NCI-H82 treated with DMSO at 0.1 percent for 48 hours (cell line): ENCODE results near the gene PSORS1C1.
"Not testable (repeated sequence)": the region's sequence is repeated elsewhere in the genome, so short reads cannot be mapped to it uniquely, and the experiment has no call there.

Source experiments
- DNase-seq: peaks from one replicate; lab custom pipeline; 2025; ENCODE audit not compliant: unreplicated experiment; lab: John Stamatoyannopoulos, UW

The PSORS1C1 gene

DNA sequence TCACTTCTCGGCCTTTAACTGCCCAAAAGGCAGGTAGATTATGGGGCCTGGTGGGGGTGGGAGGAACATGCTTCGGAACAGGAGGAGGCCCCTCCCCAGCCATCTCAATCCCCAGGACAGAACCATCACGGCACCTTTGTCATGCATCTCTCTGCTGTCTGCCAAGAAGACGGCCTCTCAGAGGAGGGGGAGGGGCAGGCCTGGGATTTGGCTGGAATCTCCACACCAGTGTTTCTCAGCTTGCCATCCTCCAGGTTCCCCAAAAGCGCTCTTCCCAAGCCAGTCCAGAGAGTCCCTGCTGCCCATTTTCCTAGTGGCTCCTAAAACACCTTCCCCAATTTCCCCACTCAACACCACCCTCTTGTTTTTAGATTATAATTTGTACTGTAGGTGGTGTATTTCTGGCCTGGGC is 58.4 kb downstream of the PSORS1C1 start:
- no peak for DNase-seq

DNA sequence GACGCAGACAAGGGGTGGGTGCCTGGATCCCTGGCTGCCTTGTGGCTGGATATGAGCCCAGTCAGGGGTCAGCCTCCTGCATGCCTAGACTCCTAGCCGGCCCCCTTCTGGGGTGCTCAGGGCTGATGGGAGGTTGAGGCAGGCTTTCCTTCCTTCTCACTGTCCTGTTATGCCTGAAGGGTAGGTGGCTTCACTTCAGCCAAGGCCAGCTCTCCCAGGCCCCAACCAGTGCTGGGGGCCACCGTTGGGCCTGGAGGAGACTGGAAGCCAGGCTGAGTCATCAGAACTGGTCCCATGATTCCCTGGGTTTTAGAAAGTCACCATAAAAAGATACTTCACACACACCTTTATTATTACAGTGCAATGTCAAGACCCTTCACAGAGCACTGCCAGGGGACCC is 58.8 kb downstream of the PSORS1C1 start:
- no peak for DNase-seq

DNA sequence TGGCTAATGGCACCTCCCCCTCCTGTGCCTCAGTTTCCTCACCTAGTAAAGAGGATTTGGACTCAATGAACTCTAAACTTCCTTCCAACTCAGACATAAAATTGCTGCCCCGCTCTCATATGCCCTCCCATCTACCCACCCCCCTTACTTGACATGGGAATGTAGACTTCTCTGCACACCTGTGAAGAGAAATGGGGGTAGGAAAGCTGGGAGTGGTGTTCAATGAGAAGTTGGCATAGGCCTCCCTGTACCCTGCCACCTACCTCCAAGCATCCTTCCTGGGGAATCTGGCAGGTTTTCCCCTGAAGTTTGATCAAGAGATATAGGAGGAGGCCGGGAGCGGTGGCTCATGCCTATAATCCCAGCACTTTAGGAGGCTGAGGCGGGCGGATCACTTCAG is 59.8 kb downstream of the PSORS1C1 start:
- DNase-seq: no peak

DNA sequence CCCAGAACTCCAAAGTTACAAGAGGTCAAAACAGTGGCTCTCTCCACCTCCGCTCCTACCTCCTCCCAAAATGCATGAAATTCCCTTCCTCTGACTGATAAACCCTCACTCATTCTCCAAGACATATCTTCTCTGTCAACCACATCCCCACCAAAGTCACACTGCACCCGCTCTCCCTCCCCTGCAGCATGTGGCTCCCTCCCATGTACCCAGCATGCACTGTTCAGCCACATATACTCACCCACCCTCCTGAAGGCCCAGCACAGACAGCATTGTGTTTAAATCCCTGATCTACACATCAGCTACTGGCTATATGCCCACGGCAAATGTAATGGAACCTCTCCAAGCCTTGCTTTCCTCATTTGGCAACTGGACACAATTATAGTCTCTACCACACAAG is 61.4 kb downstream of the PSORS1C1 start:
- no peak for DNase-seq

DNA sequence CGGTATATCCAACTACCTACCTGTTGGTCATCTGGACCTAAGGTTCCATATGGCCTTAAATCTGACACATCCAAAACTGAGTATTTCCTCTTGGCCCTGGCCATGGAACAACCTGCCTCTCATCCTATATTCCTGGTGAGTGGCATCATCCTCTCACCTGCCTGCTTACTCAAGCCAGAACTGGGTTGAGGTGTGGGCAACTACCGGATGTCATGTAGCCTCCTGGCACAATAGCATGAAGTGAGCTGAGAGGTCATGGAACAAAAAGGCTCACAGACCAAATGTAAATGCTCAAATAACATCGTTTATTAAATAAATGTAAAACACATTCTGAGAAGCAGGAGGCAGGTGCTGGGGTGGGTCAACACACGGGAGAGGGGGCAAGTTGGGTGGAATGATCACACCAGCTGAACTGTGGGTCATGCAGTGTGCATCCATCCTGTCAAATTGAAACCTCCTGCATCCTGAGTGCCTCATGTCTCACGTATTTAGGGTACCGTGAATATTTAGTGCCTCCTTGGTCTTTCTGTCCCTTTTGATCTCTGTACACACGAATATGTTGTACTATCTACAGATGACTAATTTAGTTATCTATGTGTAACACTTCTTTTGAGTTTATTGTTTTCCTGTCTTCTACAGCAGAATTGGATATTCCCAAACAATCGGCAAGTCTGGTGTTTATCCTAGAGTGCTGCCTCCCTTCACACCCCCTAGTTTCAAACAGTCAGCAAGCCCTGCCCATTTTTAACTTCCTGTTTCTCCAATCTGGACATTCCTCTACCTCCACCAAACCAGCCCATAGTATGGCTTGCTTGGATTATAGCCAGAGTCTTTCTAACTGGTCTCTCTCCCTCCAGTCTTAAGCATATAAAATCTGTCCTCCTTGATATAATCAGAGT is 63.8 kb downstream of the PSORS1C1 start:
- DNase-seq: no peak

DNA sequence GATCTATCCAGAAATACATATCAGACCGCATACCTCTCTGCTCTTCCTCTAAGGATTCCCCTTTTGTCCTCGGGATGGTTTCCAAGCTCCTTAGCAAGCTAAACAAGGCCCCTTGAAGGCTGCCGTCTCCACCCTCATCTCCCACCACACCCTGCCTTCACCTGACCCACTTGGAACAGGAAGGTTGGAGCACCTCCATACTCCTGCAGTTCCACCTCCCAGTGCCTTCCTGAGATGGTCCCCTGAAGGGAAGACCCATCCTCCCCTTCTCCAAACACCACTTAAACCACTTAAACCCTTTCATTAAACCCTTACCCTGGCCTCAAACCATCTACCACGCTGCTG is 64.4 kb downstream of the PSORS1C1 start:
- DNase-seq: no peak

DNA sequence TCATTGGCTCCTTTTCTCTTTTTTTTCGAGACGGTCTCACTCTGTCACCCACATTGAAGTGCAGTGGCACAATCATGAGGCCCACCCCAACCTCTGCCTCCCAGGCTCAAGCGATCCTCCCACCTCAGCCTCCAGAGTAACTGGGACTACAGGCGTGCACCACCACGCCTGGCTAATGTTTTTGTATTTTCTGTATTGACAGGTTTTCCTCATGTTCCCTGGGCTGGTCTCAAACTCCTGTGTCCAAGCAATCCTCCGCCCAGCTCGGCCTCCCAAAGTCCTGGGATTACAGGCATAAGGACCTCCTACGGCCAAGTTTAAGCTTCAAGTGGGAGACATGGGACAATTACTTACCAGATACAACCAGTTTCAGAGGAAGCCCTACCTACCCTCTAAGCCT is 65.3 kb downstream of the PSORS1C1 start:
- no peak for DNase-seq

DNA sequence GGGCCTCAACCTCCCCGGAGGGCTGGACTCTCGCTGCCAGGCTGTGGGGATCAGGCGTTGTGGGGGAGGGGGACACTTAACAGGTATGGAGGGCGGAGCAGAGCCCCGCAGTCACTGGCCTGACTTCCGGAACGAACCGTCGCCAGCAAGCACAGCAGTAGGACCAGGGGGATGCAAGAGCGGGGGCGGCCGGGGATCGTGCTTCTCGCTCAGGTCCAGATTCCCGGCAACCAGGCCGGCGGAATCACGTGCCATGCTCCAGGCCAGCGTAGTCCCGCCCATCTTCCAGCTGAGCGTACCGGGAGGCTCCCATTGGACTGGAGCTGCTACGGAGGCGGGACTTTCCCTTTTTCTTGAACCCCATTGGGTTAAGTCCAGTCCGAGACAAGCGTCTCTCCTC is 65.9 kb downstream of the PSORS1C1 start:
- no peak for DNase-seq

DNA sequence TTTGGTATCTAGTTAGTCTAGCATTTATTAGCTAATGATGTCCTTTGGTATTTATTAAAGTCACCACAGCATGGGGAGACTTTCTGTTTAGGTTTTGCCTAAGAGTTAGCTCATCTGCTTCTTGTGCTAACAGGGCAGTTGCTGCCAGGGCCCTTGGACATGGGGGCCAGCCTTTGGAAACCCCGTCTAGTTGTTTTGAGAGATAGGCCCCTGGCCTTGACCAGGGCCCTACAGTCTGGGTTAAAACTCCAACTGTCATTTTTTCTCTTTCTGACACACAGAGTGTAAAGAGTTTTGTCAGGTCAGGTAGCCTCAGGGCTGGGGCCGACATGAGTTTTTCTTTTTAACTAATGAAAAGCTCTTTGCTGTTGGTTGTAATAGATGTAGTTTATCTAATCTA is 68.7 kb downstream of the PSORS1C1 start:
- DNase-seq: not testable (repeated sequence)

DNA sequence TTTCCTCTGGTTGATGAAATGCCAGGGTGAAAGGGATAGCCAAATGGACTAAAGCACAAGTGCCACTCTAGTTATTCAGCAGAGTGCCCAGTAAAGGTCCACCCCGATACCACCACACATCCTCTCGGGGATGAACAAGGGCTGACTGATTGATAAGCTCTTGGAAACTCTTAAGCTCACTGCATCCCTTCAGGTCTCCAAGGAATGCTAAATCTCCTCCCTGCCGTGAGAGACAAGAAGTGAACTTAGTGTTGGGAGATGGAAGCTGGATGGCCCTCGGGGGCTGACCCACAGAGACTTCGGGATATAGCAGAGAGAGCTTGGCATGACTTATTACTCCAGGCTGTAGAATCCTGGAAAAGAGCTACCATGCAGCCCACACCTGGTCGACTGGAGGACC is 69.3 kb downstream of the PSORS1C1 start:
- DNase-seq: not testable (repeated sequence)

DNA sequence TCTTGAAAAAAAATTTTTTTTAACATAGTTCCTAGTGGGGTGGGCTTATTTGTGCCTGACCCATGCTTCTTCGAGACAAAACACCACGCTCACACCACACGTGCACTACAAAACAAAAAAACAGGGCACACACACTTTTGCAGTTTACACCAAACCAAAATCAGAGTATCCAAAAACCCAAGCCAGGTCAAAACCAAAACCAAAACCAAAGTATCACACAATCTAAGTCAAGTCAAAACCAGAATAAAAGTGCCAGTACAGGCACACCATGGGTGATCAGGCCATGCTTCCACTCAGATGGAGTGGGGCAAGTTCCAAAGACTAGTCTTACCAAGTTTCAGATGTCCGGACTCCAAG is 71.1 kb downstream of the PSORS1C1 start:
- DNase-seq: not testable (repeated sequence)

DNA sequence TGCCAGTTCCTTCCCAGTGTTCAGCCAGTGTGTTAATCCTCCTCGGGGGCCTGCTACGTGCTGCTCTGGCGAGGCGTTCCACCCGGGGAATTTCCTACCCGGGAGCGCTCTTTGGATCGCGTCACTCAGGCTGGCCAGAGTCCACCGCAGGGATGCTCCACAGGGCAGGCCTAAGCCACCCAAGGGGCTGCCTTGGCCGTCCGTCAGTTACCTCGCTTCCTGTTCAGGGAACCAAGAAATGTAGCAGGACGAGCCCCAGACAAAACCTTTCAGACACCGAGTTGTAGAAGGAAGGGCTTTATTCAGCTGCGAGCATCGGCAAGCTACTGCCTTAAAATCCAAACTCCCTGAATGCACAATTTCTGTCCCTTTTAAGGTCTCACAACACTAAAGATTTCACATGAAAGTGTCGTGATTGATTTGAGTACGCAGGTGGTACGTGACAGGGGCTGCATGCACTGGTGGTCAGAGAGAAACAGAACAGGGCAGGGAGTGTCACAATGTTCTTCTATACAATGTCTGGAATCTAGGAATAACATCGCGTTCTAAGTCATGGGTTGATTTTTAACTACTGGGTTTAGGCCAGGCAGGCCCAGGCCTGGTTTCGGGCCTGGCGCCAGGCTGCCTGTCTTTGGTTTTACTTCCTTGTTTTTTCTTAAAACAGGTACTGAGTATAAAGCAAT is 71.6 kb downstream of the PSORS1C1 start:
- DNase-seq: no peak

DNA sequence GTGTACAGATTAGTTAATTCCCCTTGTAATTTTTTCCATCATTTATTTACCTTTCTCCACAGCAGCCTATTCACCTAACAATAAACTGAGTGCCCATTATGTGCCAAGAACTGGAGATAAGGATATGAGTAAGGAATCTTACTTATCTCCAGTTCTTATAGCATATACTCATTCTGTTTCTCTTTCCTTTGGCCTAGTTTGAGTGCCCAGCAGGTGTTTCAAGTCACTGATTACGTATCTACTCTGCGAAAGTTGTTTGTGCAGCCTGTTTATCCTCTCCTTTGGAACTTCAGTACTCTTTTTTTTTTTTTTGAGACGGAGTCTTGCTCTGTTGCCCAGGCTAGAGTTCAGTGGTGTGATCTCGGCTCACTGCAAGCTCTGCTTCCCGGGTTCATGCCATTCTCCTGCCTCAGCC is 73.2 kb downstream of the PSORS1C1 start:
- no peak for DNase-seq

DNA sequence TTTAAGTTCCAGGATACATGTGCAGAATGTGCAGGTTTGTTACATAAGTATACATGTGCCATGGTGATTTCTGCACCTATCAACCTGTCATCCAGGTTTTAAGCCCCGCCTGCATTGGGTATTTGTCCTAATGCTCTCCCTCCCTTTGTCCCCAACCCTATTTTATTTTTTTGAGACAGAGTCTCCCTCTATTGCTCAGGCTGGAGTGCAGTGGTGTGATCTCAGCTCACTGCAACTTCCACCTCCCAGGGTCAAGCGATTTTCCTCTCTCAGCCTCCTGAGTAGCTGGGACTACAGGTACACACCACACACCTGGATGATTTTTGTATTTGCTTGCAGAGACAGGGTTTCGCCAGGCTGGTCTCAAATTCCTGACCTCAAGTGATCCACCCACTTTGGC is 74.6 kb downstream of the PSORS1C1 start:
- not testable (repeated sequence) for DNase-seq
